Sigmoid colon (tissue), 7 donors: ENCODE results near the gene CD28. TPM values are rescaled to one million over a fixed set of nuclear protein-coding genes. Genes with fewer than 3 reads are reported as not detected.

Experiments
- DNase-seq: peaks from one replicate; pipeline ENCODE4 v3.0.0-alpha.2; 2019
- H3K27ac ChIP-seq, 4 donors: fragments of 200-600 bp; sonication (generic); one replicate each; pipeline ENCODE4 v1.5.1; 2016 to 2019; ENCODE audit warnings: mild to moderate bottlenecking in 1 of 4
- H3K27me3 ChIP-seq, 3 donors: fragments of 200-600 bp; sonication (generic); one replicate each; pipeline ENCODE4 v1.5.1; 2019; ENCODE audit warnings: mild to moderate bottlenecking in 1 of 3
- H3K36me3 ChIP-seq, 4 donors: fragments of 200-600 bp; sonication (generic); one replicate each; pipeline ENCODE4 v1.5.1; 2016 to 2019
- H3K4me1 ChIP-seq, 4 donors: fragments of 200-600 bp; sonication (generic); one replicate each; pipeline ENCODE4 v1.5.1; 2017 to 2019
- H3K4me3 ChIP-seq, 4 donors: fragments of 200-600 bp; sonication (generic); one replicate each; pipeline ENCODE4 v1.5.1; 2017 to 2019; ENCODE audit warnings: mild to moderate bottlenecking in 2 of 4, moderate library complexity in 1 of 4
- H3K9me3 ChIP-seq, 4 donors: fragments of 200-600 bp in 3 of 4; sonication (generic) in 3 of 4; one replicate each; pipeline versions ENCODE4 v1.5.1 to v1.6.1; 2013 to 2019
- CTCF ChIP-seq, 4 experiments: fragments of 450-650 bp in 3 of 4; fragments of 200-600 bp in 1 of 4; IDR thresholded peaks; one replicate each; pipeline ENCODE4 v1.5.1; 2016 to 2019; ENCODE audit warnings: antibody characterized with exemption in 4 of 4, mild to moderate bottlenecking in 3 of 4, moderate library complexity in 2 of 4
- EP300 ChIP-seq, 4 donors: sonication (generic); formaldehyde crosslinking; IDR thresholded peaks; one replicate each; pipeline ENCODE4 v1.6.1; 2017; ENCODE audit warnings: antibody characterized with exemption in 4 of 4
- POLR2A ChIP-seq, 2 donors: fragments of 450-650 bp; IDR thresholded peaks; one replicate each; pipeline ENCODE4 v1.6.1; 2016; ENCODE audit warnings: antibody characterized with exemption in 2 of 2, mild to moderate bottlenecking in 2 of 2, moderate library complexity in 2 of 2
- POLR2AphosphoS5 ChIP-seq, 4 donors: sonication (generic); formaldehyde crosslinking; IDR thresholded peaks; one replicate each; pipeline ENCODE4 v1.6.1; 2017; ENCODE audit warnings: antibody characterized with exemption in 4 of 4
- WGBS, 2 donors: extraction: QIAGEN DNeasy Blood & Tissue Kit; methylation state at CpG; one replicate each; pipeline ENCODE4 v1.1.7; 2013; 5-methylcytosine and 5-hydroxymethylcytosine counted together
- intact Hi-C: fragments of 100-400 bp; cut with DNase I; formaldehyde crosslinking; loops from one replicate; pipeline ENCODE4 v1.15.1; 2023
- polyA plus RNA-seq, 3 donors: library from polyadenylated mRNA; stranded (reverse); fragments of 200-250 nt; gene quantifications; one replicate each; pipeline ENCODE4 v1.2.3, GENCODE V29; 2013
- total RNA-seq, 4 donors: library from RNA; depleted of rRNA; stranded (reverse); fragments of >200 nt; gene quantifications; one replicate each; pipeline ENCODE4 v1.1.0, GENCODE V29; 2016
- donor health status: healthy with polysubstance abuse.
- donor health status: Bipolar disorder and iron deficiency.
- donor health status: healthy.

Gene CD28
- total and polyA plus RNA-seq, 7 donors: under 0.01 to 6.2 (median 1.1) TPM

DNA sequence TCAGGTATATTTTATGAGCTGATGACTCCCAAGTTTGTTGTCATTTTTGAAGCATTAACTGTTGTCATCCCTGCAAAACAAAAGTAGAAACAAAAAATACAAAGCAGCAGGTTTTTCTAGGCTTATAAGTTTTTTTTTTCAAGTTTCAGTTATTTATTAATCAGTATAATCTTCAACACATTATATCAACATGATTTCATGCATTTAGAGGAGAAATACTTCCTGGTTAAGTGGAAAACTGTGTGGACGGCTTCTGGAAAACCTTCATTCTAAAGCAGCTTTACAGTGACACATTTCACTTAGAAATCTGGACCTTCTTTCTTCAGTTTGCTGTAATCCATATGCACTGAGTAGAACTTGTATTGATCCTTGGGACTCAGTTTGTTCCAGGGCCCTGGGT is 34.6 kb upstream of the CD28 start:
- Histone ChIP-seq H3K4me3 (no peak overlapping the region), H3K4me1 (no peaks in the 10 kb centered on the region), H3K27ac (no peak overlapping the region), H3K9me3 (no peaks in the 10 kb centered on the region), H3K27me3 (no peaks in the 10 kb centered on the region), H3K36me3 (no peaks in the 10 kb centered on the region)
- TF ChIP-seq EP300 (IDR thresholded peaks at IDR 0.05) (no peak), POLR2AphosphoS5 (IDR thresholded peaks at IDR 0.05) (no peak), CTCF (IDR thresholded peaks at IDR 0.05) (no peak), POLR2A (IDR thresholded peaks at IDR 0.05) (no peak)
- no peak for DNase-seq
- 78 to 88% methylated on average over 1 of the region's 1 CpG for WGBS, 2 donors
- intact Hi-C loops: loop anchor here (10.0 kb wide), 1 partner anchor 367 kb away; no protein-coding TSS in a partner anchor

- WGBS, 2 donors: 87 to 90% methylated on average over 3 of the region's 3 CpGs
- TF ChIP-seq EP300 (IDR thresholded peaks at IDR 0.05) (no peak), POLR2A (IDR thresholded peaks at IDR 0.05) (no peak), POLR2AphosphoS5 (IDR thresholded peaks at IDR 0.05) (no peak), CTCF (IDR thresholded peaks at IDR 0.05) (no peak)
- DNase-seq: no peak
- H3K9me3 ChIP-seq: no peaks in the 10 kb centered on the region
- no peak overlapping the region for H3K27ac ChIP-seq
- no peaks in the 10 kb centered on the region for H3K27me3 ChIP-seq
- no peaks in the 10 kb centered on the region for H3K4me1 ChIP-seq
- intact Hi-C loops: loop anchor here (10.0 kb wide), 1 partner anchor 368 kb away; no protein-coding TSS in a partner anchor
- no peaks in the 10 kb centered on the region for H3K36me3 ChIP-seq
- no peak overlapping the region for H3K4me3 ChIP-seq
These were observed 33.6 kb upstream of the CD28 start for GRCh38 chr2:203672856-203673255.

- DNase-seq: no peak
- no peaks in the 10 kb centered on the region for H3K36me3 ChIP-seq
- H3K9me3 ChIP-seq: no peaks in the 10 kb centered on the region
- no peak overlapping the region for H3K4me3 ChIP-seq
- TF ChIP-seq EP300 (IDR thresholded peaks at IDR 0.05): no peak
- TF ChIP-seq POLR2AphosphoS5 (IDR thresholded peaks at IDR 0.05): no peak
- TF ChIP-seq CTCF (IDR thresholded peaks at IDR 0.05): no peak
- intact Hi-C loops: loop anchor here (10.0 kb wide), 1 partner anchor 369 kb away; no protein-coding TSS in a partner anchor
- no peaks in the 10 kb centered on the region for H3K27me3 ChIP-seq
- 82 to 92% methylated on average over 1 of the region's 1 CpG for WGBS, 2 donors
- no peak overlapping the region for H3K27ac ChIP-seq
- no peaks in the 10 kb centered on the region for H3K4me1 ChIP-seq
These were observed 32.5 kb upstream of the CD28 start for GRCh38 chr2:203673933-203674332.

DNA sequence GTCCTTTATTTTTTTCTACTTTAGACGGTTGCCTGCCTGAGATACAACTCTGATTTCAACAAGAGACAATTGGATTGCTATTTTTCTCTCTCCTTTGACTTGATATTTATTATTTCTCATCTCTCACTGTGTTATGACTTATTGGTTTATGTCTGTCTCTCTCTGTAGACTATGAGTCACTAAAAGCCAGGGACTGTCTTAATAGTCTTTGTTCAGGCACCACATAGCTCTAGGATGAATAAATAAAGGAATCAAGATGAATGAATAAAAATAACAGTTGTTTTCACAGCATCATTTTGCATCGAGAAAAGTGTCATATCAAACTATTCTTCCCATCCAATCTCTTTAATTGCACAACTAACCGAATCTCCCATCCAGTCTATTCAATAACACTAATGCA is 31.4 kb upstream of the CD28 start:
- H3K4me1 ChIP-seq: no peaks in the 10 kb centered on the region
- no peaks in the 10 kb centered on the region for H3K36me3 ChIP-seq
- H3K27ac ChIP-seq: no peak overlapping the region
- intact Hi-C loops: loop anchor here (10.0 kb wide), 1 partner anchor 370 kb away; no protein-coding TSS in a partner anchor
- H3K9me3 ChIP-seq: no peaks in the 10 kb centered on the region
- no peak for DNase-seq
- TF ChIP-seq POLR2AphosphoS5 (IDR thresholded peaks at IDR 0.05) (no peak), EP300 (IDR thresholded peaks at IDR 0.05) (no peak), CTCF (IDR thresholded peaks at IDR 0.05) (no peak), POLR2A (IDR thresholded peaks at IDR 0.05) (no peak)
- H3K27me3 ChIP-seq: no peaks in the 10 kb centered on the region
- 84 to 91% methylated on average over 3 of the region's 3 CpGs for WGBS, 2 donors
- no peak overlapping the region for H3K4me3 ChIP-seq

GRCh38 chr2:203678971-203679370 is 27.5 kb upstream of the CD28 start:
- H3K4me1 ChIP-seq: peaks cover 0 to 32% (median 21%) of the 10 kb centered on the region in 4 donors
- H3K9me3 ChIP-seq: no peaks in the 10 kb centered on the region
- 94 to 95% methylated on average over 3 of the region's 3 CpGs for WGBS, 2 donors
- intact Hi-C loops: loop anchor here (10.0 kb wide), 1 partner anchor 374 kb away; no protein-coding TSS in a partner anchor
- no peaks in the 10 kb centered on the region for H3K36me3 ChIP-seq
- TF ChIP-seq POLR2A (IDR thresholded peaks at IDR 0.05) (no peak), POLR2AphosphoS5 (IDR thresholded peaks at IDR 0.05) (no peak), EP300 (IDR thresholded peaks at IDR 0.05) (no peak), CTCF (IDR thresholded peaks at IDR 0.05) (no peak)
- H3K27ac ChIP-seq: no peak overlapping the region
- H3K27me3 ChIP-seq: no peaks in the 10 kb centered on the region
- no peak overlapping the region for H3K4me3 ChIP-seq
- no peak for DNase-seq
